NOMO-1 (cell line): Measurements from ENCODE around the gene EPN3.

Experiments
- DNase-seq, 2 experiments: peaks; one replicate each; lab custom pipeline; 2025; ENCODE audit not compliant: unreplicated experiment in 2 of 2; lab: John Stamatoyannopoulos, UW

The EPN3 gene

GRCh38 chr17:50533720-50534148 lies 1.2 kb downstream of the EPN3 start:
- DNase-seq: no peak

DNA sequence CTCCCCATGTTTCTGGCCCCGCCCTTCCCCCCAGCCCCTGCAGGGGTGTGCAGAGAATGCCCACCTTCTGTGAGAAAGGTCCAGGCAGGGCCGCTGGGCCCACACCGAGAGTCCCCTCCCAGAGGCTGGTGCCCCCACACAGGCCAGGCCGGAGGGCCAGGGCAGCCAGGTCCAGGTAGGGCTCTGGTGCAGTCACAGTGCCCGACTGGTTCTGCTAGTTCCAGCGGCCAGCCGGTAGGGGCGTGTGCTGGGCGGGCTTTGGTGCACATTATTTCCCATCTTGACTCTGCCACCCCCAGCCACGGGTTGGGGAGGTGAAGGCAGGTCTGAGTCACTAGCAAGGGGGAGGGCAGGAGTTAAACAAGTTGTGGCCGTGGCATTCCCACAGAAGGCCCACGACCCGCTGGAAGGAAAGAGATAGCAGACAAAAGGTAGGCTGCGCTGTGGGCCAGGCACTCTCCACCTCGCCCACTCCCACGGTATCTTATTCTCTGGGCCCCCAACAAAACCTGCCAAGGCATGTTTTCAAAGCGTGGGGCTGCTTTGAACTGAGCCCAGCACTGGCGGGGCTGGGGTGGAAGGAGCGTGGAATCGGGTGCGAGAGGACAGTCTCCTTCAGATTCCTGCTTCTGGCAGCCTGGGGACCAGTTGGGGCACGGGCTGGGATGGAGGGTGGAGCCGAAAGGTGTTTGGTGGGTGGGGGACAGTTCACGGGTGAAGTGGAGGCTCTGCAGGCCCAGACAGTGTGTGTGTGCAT lies 1.9 kb downstream of the EPN3 start:
- DNase-seq: no peak

- DNase-seq: no peak
Observed at GRCh38 chr17:50534979-50535326, 2.4 kb downstream of the EPN3 start.

- DNase-seq: no peak
Observed at GRCh38 chr17:50535407-50535806, 2.9 kb downstream of the EPN3 start.

GRCh38 chr17:50536683-50537646 lies 4.4 kb downstream of the EPN3 start:
- DNase-seq: peak in 1 of 2 experiments; percentile 13

DNA sequence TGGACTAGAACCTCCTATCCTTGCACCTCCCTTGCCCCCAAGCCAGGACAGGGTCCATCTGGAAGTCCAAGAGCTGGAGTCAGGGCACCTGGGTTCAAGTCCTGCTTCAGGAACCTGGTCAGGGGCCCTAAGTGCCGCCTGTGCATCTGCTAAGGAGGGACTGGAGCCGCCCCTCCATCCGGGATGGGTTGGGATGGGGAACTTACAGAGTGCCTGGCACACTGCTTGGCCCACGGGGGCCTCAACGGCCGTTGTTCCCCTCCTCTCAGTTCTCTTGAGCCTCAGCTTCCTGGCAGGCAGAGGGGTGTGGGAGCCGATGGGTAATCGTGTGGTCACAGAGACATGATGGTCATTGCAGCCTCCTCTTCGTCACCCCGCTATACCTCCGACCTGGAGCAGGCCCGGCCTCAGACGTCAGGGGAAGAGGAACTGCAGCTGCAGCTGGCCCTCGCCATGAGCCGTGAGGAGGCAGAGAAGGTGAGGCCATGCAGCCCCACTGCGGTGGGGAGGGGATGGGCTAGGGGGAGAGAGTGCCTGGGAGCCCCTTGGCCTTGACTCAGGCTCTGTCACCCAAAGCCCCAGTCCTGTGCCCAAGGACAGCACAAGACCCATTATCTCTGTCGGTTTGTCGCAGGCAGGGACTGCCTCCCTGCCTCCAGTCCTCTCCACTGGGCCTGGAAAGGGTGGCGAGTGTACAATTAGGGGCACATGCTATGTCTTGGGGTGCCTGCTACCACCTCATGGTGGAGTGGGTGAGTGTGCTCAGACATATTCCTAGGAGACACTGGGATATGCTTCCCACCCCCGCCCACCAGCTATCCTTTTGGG lies 5.4 kb downstream of the EPN3 start:
- DNase-seq: no peak

GRCh38 chr17:50538549-50539410 lies 6.2 kb downstream of the EPN3 start:
- no peak for DNase-seq

DNA sequence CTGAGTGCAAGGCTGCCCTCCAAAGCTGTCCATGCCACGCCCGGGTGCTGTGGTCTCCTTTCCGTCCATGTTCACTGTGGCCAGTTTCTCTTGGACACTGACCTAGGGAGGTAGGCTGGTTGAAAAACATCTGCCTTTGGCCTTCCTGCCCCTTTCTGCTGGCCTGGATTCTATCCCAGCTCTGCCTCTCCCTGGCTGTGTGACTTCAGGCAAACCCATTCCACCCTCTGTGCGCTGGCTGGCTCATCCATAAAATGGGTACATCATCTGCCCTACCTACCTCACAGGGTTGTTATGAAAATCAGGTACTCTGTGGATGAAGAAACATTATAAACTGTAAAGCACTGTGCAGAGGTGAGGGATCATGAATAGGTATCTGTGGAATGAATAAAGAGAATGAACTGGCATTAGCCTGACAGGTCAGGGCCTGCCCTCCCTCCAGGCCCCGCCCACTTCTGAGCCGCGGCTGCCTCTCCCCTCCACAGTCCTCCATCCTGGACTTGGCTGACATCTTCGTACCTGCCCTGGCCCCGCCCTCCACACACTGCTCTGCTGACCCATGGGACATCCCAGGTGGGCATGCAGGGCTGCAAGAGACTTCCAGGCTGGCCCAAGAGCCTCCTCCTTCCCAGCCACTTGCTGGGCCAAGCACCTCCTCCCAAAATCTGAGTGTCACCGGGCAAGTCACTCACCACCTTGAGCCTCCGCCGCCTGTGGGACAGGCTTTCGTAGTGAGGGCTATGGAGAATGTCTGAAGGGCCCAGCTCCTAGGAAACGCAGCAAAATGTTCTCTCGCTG lies 7.4 kb downstream of the EPN3 start:
- no peak for DNase-seq

GRCh38 chr17:50540560-50541401 lies 8.2 kb downstream of the EPN3 start:
- no peak for DNase-seq

DNA sequence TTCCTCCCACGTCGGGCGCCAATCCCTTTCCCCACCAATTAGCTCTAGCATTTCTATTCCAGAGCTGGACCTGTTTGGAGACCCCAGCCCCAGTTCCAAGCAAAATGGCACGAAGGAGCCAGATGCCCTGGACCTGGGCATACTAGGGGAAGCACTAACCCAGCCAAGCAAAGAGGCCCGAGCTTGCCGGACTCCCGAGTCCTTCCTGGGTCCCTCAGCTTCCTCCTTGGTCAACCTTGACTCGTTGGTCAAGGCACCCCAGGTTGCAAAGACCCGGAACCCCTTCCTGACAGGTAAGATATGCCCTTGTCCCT lies 8.8 kb downstream of the EPN3 start:
- no peak for DNase-seq

DNA sequence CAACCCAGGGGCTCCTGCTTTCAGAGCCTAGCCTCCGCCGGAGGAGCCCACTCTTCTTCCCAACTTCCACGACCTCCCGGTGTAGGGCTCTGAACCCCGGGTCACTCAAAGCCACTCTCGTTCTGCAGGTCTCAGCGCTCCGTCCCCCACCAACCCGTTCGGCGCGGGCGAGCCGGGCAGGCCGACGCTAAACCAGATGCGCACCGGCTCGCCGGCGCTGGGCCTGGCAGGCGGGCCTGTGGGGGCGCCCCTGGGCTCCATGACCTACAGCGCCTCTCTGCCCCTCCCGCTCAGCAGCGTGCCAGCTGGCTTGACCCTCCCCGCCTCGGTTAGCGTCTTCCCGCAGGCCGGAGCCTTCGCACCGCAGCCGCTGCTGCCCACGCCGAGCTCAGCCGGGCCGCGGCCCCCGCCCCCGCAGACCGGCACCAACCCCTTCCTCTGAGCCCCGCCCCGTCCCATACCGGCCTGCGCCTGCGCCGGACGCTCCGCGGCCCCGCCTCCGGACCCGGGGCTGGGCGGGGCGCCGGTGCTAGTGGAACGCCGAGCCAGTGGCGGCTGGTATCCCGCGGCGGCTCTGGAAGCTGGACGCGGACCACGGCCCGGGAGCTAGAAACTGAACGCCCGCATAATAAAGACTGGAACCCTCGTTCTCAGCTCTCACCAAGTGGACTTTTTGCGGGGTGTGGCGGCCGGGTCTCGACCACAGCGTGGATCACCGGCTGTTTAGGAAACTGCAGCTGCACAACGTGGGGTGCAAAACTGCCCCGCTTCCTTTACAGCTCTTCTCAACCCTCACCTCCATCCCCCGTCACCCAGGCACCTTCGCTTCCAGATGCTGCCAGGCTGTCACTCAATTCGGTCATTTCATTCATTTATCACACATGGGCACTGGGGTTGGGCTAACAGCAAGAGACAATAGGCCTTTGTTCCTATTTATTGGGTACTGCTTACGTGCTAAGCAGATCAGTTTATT lies 9.5 kb downstream of the EPN3 start:
- peak; percentile 61 to 80 for DNase-seq

DNA sequence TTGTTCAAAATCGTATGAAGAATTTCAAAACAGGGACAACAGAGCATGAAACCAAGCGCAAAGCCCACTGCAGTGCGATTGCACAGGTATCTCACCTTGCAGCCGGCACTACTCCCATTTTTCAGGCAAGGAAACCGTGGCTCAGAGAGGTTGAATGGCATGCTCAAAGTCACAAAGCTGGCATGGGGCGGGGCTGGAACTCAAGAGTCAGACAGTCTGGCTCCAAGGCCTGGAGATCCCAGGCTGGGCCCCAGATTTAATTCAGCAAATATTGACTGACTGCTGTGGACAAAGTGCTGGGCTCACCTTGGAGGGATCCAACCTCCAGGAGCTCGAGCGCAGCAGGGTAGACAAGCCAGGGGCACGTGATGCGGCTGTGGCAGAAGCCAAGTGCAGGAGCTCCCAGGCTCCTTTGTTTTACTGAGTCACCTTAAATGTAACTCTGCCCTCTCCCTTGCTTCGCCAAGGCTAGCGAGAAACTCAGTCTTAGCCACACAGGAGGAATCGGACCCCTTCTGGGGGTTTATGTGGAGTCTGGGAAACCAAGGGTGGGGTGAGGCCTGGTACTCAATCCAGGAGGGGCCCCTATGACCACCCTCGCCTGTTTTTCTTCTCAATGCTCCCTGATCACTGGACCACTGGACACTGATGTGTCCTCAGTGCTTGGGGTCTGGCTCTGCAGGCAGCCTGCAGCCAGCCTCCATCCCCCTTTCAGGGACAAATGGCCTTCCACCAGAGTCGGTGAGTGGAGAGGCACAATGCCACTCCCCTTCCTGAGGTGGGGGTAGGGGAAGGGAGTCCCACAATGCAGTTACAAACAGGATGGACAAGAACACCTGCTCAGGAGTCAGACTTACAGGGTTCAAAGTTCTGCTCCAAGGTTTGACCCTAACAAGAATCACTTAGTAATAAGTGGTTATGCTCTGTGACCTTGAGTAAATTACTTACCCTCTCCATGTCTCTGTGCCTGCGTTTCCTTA lies 10.6 kb downstream of the EPN3 start:
- DNase-seq: no peak

DNA sequence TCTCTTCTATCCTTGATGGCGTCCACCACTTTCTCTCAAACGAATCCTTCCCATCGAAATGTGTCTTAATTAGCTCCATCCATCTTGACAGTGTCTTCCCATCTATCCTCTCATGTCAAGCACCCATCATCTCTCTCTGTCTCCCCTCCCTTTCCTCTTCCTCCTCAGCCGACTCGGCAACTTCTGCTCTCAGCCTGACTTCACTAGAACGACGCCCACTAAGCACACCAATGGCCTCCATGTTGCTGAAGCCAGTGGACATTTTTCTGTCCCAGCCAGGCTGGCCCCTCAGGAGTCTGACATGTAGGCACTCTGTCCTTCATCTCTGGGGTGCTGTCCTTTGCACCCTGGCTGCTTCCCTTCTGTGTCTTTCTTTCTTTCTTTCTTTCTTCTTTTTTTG lies 12.0 kb downstream of the EPN3 start:
- DNase-seq: no peak

- no peak for DNase-seq
Observed at GRCh38 chr17:50545311-50545710, 12.8 kb downstream of the EPN3 start.

DNA sequence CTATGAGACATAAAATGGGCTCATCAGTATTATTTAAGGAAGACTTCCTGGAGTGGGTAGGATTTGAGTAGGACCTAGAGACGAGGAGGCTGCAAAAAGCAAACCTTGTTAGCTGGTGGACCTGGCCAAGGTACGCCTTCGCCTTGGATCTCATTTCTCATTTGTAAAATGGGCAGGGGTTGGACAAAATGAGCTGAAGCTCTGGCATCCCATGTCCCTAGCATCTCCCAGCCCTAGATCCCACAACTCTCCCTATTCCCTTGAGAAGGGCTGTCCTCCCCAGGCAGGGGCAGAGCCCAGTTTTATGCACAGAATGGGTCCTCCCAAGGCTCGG lies 14.1 kb downstream of the EPN3 start:
- no peak for DNase-seq

GRCh38 chr17:50547035-50547735 lies 14.7 kb downstream of the EPN3 start, which contains the start of gene SPATA20:
Gene SPATA20 (plus strand): TSS chr17:50547174. CDS start chr17:50547209, 35 bp downstream.
- peak; percentile 81 to 90 for DNase-seq
